DMS53 (cell line): ENCODE results near the gene GIMAP6.

Experiments
- DNase-seq: peaks from one replicate; lab custom pipeline; 2025; lab: John Stamatoyannopoulos, UW

The GIMAP6 gene

DNA sequence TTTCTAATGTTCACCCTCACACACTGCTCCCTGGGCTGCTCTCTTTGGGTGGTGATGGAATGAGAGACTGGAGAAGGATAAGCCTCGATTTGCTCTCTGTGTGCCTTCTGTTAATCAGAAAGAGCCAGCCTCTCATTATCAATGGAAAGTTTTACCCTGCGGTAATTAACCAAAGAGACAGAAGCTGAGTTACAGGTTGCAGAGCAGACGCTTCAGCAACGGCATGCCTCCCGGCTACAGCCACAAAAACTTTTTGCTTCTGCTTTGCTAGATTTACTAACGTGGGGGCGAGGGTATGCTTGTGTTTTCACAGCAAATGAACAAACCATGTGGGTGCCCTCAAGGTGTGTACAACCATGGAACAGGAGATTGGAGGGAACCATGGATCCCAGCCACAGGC is 47.0 kb downstream of the GIMAP6 start:
- no peak for DNase-seq

DNA sequence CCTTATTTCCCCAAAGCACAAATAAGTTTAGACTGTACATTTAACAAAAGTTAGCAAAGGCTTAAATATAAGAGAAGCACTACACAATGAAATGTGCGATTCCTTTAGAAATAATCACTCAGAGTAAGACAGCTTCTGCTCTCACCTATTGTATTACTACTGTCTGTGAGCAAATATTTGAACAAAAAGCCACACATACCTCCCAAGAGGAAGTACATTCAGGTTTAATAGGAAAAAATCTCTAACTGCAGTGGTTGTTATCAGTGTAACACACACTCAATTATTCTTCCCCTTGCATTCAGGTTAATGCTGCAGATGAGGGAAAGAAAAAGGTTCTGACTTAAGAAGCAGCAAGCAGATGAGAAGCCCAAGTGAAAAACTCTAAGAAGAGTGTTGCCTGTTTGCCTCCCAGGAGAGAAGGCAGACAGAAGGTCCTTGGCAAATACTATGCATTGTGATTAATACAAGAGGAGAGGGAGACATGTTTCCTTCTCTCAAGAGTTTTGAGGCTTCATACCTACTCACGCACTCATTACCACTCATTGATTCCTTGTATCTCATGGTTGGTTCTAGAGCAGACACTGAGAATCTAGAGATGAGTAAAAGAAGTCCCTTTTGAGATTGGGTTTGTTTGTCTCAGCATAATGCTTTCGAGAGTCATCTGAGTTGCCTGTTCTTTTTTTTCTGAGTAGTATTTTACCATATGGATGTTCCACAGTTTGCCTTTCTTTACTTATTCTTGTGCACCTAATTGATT is 51.4 kb downstream of the GIMAP6 start:
- peak; percentile 94 for DNase-seq

DNA sequence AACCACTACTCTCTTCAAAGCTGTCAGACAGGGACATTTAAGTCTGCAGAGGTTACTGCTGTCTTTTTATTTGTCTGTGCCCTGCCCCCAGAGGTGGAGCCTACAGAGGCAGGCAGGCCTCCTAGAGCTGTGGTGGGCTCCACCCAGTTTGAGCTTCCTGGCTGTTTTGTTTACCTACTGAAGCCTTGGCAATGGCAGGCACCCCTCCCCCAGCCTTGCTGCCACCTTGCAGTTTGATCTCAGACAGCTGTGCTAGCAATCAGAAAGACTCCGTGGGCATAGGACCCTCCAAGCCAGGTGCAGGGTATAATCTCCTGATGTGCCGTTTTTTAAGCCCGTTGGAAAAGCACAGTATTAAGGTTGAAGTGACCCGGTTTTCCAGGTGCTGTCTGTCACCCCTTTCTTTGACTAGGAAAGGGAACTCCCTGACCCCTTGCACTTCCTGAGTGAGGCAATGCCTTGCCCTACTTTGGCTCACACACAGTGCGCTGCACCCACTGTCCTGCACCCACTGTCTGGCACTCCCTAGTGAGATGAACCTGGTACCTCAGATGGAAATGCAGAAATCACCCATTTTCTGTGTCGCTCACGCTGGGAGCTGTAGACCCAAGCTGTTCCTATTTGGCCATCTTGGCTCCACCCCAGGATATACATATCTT is 52.1 kb downstream of the GIMAP6 start:
- peak; percentile 84 for DNase-seq
